ENCODE results near the gene SLC38A8.

SLC38A8 gene

DNA sequence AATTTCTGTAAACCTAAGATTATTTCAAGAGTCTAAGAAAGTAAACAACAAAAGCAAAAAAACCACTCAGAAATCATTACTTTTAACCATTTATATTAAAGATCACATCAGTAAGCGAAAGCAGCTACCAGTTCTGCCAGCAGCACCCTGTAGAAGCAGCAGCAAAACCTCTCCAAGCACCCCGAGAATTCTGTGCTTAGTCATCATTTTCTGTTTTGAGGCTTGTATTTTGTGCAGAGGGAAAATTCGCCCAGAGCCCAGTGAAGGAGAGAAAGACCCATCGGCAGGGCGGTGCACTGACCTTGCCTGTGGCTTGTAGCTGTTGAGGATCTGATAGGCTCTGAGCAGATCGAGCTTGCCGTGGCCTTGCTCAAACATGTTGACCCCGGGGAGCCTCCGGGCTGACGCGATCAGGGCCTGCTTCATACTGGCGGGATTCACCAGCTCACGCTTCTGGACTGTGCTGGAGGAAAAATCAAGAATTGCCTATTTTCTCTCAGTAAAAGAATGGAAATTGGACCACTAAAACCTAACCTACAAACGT, 38.9 kb upstream of the SLC38A8 start:
- TF ChIP-seq, protein P1, sequence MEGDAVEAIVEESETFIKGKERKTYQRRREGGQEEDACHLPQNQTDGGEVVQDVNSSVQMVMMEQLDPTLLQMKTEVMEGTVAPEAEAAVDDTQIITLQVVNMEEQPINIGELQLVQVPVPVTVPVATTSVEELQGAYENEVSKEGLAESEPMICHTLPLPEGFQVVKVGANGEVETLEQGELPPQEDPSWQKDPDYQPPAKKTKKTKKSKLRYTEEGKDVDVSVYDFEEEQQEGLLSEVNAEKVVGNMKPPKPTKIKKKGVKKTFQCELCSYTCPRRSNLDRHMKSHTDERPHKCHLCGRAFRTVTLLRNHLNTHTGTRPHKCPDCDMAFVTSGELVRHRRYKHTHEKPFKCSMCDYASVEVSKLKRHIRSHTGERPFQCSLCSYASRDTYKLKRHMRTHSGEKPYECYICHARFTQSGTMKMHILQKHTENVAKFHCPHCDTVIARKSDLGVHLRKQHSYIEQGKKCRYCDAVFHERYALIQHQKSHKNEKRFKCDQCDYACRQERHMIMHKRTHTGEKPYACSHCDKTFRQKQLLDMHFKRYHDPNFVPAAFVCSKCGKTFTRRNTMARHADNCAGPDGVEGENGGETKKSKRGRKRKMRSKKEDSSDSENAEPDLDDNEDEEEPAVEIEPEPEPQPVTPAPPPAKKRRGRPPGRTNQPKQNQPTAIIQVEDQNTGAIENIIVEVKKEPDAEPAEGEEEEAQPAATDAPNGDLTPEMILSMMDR (IDR thresholded peaks at IDR 0.05; ENCODE audit: control insufficient read depth, insufficient read depth, low read depth, low read length, missing control alignments), result no peak

DNA sequence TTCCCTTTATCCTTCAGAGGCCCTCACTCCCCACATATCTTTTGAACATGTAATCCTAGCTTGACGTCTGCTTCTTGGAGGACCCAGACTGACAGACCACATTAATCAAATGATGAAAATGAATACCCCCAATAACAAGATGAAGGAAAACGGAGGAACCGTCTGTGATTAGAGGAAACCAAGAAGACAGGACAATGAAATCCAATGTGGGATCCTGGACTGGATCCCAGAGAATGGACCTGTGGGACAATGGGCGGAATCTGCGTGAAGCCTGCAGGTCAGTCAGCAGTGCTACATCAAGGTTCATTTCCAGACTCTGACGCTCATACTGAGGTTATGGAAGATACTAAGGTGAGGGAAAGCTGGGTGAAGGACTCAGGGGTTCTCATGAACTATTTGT, 38.2 kb upstream of the SLC38A8 start:
- no peak for DNase-seq (ENCODE audit: low read depth)
- TF ChIP-seq, protein P1 (IDR thresholded peaks at IDR 0.05; ENCODE audit: control insufficient read depth, insufficient read depth, low read depth, low read length, missing control alignments), result no peak

More for the DNA sequence above, 38.9 kb upstream of the SLC38A8 start:
- DNase-seq (ENCODE audit: low read depth), result no peak
- no peak overlapping the region for H3K4me3 ChIP-seq (ENCODE audit: control insufficient read depth, low read depth, low read length)

DNA sequence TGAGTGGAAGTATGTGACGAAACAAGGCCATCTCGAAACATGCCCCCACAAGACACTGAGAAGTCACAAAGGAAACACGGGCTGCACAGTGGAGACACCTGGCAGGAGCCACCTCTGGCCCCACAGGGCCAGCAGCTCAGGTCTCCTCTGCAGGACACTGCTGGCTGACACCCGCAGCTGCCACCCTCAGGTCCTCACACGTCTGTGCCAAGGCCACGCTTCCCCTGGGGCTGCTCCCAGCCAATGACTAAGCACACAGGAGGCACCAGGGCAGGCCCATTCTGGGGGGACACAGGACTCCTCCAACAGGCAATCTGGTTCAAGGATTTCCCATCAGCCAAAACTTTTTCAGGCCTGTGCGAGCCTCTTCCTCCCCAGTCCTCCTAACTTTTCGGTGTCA, 37.8 kb upstream of the SLC38A8 start:
- H3K4me3 ChIP-seq (ENCODE audit: control insufficient read depth, low read depth, low read length), result no peak overlapping the region
- TF ChIP-seq, protein P1 (IDR thresholded peaks at IDR 0.05; ENCODE audit: control insufficient read depth, insufficient read depth, low read depth, low read length, missing control alignments), result no peak
- no peak for DNase-seq (ENCODE audit: low read depth)

More for the DNA sequence above, 38.2 kb upstream of the SLC38A8 start:
- no peak overlapping the region for H3K4me3 ChIP-seq (ENCODE audit: control insufficient read depth, low read depth, low read length)

DNA sequence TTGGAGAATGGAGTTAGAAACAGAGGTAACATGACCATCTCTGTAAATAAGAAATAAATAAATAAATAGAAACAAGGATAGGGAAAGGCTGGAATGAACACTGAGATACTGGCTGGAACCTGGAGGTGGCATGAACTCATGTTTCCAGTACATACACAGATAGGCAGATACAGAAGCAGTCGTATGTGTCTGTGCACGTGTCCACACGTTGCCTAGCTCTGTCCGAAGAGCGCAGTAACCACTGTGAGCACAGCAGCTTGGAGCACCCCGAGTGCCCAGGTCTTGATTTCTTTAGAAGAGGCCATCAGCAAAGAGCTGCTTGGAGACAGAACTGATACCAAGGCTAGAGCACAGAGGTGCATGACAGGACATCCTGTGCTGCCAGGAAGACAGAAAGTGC, 37.1 kb upstream of the SLC38A8 start:
- TF ChIP-seq, protein P1 (IDR thresholded peaks at IDR 0.05; ENCODE audit: control insufficient read depth, insufficient read depth, low read depth, low read length, missing control alignments), result no peak
- no peak for DNase-seq (ENCODE audit: low read depth)
- no peak overlapping the region for H3K4me3 ChIP-seq (ENCODE audit: control insufficient read depth, low read depth, low read length)

DNA sequence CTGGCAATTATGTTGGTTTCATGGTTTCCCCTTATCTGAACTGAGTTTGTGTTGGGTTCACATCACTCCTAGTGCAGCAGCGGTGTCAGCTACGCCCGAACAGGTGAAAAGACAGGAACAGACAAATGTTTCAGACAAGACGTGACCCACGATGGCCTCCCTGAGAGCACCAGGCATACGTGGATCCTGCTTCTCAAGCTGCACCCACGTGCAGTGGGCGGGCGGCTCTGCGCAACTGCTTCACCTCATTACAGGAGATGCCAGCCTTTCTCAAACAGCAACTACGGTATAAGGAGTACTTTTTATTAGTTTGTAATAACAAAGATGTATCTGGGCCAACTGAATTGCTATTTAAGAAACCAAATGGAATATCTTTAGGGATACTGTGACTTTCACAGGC, 32.8 kb upstream of the SLC38A8 start:
- no peak overlapping the region for H3K4me3 ChIP-seq (ENCODE audit: control insufficient read depth, low read depth, low read length)
- no peak for DNase-seq (ENCODE audit: low read depth)
- TF ChIP-seq, protein P1 (IDR thresholded peaks at IDR 0.05; ENCODE audit: control insufficient read depth, insufficient read depth, low read depth, low read length, missing control alignments), result no peak

GRCh38 chr16:84074721-84075120, 32.1 kb upstream of the SLC38A8 start:
- TF ChIP-seq, protein P1 (IDR thresholded peaks at IDR 0.05; ENCODE audit: control insufficient read depth, insufficient read depth, low read depth, low read length, missing control alignments), result no peak
- DNase-seq (ENCODE audit: low read depth), result no peak
- no peak overlapping the region for H3K4me3 ChIP-seq (ENCODE audit: control insufficient read depth, low read depth, low read length)

- TF ChIP-seq, protein P1 (IDR thresholded peaks at IDR 0.05; ENCODE audit: control insufficient read depth, insufficient read depth, low read depth, low read length, missing control alignments), result no peak
- no peak for DNase-seq (ENCODE audit: low read depth)
- H3K4me3 ChIP-seq (ENCODE audit: control insufficient read depth, low read depth, low read length), result no peak overlapping the region
Observed at GRCh38 chr16:84072014-84072413, 29.4 kb upstream of the SLC38A8 start.
